ENCODE measurements around the gene UCP2. TPM values are rescaled to one million over a fixed set of nuclear protein-coding genes. Genes with fewer than 3 reads are reported as not detected.

The UCP2 gene, protein sequence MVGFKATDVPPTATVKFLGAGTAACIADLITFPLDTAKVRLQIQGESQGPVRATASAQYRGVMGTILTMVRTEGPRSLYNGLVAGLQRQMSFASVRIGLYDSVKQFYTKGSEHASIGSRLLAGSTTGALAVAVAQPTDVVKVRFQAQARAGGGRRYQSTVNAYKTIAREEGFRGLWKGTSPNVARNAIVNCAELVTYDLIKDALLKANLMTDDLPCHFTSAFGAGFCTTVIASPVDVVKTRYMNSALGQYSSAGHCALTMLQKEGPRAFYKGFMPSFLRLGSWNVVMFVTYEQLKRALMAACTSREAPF
- 0.30 and 2.7 TPM in 2 replicates for total RNA-seq

DNA sequence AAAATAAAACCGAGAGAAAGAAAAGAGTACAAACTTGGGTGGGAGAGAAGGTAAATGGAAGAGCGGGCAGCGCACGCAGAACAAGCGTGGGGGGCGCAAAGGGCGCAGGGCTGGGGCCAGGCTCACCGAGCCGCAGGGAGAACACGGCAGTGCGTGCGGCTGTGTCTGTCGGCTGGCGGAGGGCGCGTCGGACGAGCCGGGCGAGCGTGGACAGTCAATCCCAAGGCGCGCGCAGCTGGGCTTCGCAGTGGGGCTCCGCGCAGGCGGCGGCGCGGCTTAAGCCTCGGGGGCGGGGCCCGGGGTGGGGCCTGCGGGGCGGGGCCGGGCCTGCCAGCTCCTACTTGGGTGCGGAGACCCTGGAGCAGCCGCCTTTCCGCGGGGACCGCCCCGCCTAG is at the start of gene UCP2:
Gene UCP2 (minus strand): TSS at position 249 of the 395 bp plus-strand sequence. CDS start 4,465 bp downstream, outside the sequence.

DNA sequence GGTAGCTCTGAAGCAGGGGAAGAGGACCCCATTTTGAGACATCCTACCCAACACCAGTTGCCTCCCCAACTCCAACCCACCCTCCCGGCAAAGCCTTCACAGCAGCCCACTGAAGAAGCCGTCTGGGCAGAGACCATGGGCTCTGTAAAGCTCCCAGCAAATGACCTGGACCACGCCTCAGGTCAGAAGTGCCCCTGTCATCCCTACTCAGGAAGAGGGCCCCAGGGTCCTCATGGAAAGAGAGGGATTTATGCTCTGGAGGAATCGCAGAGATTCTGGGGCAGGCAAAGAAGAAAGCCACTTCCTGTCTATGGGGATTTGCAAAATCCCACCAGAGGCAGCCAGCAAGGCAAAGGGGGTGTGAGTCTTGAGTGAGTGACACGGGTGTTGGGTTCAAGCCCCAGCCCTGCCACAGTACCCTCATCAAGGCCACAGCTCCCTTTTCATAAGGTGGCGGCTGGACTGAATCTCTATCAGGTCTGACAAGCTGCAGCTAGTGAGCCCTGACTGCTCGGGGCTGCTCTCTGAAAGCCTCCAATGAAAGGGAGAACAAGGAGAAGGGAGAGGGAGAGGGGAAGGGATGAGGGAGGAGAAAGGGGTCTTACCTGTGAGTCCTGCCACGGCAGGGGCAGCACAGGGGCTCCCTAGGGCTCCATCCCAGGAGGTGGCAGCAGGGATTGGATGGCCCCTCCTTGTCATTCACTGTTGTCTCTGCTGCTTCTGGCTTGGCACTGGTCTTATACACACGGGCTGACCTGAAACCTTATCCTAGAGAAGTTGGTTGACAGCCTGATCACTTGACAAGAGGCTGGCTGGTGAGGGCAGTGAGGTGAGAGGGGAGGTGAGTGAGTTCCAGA is 26.0 kb upstream of the UCP2 start, which contains the start of gene UCP3:
Gene UCP3 (minus strand): TSS at position 713 of the 857 bp plus-strand sequence. CDS start 2,043 bp downstream, outside the sequence.

DNA sequence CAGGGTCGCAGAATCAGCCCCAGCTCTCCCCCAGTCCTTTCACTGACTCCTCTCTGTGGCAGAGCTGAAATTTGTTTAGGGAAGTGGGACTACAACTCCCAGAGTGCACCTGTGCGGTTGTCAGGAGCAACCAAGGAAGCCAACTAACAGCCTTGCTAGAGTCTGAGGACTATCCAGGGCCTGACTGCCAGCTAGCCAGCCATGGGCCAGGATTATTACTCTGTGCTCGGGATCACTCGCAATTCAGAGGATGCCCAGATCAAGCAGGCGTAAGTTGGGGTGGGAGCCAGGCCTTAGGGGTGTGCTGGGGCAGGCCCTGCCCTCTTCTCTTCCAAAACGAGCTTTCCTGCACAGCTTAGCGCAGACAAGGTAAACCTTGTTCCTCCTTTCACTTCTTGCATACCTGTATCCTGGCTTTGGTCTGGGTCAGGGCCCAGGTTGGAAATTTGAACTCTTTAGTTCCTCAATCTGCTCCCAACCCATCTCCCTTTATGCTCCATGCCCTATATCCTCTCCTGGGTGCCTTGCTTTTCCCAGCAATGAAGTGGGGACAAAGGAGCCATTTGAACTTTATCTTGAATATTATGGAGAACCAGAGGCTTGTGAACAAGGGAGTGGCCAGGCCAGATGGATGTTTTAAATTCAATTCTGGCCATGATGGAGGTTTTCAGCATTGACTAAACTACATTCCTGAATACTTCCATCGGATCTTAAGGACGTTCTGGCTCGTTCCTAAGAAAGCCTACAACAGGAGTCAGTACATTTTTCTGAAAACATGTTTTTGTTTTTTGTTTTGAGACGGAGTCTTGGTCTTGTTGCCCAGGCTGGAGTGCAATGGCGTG is 31.6 kb downstream of the UCP2 start, which contains the start of gene DNAJB13:
Gene DNAJB13 (plus strand): TSS at position 158 of the 842 bp plus-strand sequence. CDS start 44 bp downstream, at position 202.

Other genes starting within 250 kb of the UCP2 start
- gene RAB6A, start 221.8 kb downstream of the UCP2 start, total RNA-seq = 163 and 189 TPM in 2 replicates
- 17.5 and 18.1 TPM in 2 replicates for gene MRPL48, start 195.0 kb downstream of the UCP2 start, total RNA-seq
- gene COA4, start 106.0 kb downstream of the UCP2 start, total RNA-seq = 40.3 and 54.9 TPM in 2 replicates
- gene PAAF1, start 105.8 kb downstream of the UCP2 start, total RNA-seq = 11.6 and 16.0 TPM in 2 replicates
- not detected in 2 replicates for gene DNAJB13, start 31.8 kb downstream of the UCP2 start, total RNA-seq
- gene UCP3, start 26.2 kb upstream of the UCP2 start, total RNA-seq = 0.30 and 0.32 TPM in 2 replicates
- 12.5 and 15.9 TPM in 2 replicates for gene C2CD3, start 188.2 kb upstream of the UCP2 start, total RNA-seq
- 30.0 and 40.6 TPM in 2 replicates for gene PPME1, start 188.4 kb upstream of the UCP2 start, total RNA-seq

All from smooth muscle cell of the umbilical artery (primary cell).